ENCODE measurements around the gene AKAP8L. TPM values are rescaled to one million over a fixed set of nuclear protein-coding genes. Genes with fewer than 3 reads are reported as not detected.
A peak's percentile ranks its signal among the peaks of the same experiment; 100 is the strongest.
"Not testable (repeated sequence)": the region's sequence is repeated elsewhere in the genome, so short reads cannot be mapped to it uniquely, and the experiment has no call there.

The AKAP8L gene
- total and polyA plus RNA-seq, 12 donors = 45.2 to 140 (median 63.1) TPM

DNA sequence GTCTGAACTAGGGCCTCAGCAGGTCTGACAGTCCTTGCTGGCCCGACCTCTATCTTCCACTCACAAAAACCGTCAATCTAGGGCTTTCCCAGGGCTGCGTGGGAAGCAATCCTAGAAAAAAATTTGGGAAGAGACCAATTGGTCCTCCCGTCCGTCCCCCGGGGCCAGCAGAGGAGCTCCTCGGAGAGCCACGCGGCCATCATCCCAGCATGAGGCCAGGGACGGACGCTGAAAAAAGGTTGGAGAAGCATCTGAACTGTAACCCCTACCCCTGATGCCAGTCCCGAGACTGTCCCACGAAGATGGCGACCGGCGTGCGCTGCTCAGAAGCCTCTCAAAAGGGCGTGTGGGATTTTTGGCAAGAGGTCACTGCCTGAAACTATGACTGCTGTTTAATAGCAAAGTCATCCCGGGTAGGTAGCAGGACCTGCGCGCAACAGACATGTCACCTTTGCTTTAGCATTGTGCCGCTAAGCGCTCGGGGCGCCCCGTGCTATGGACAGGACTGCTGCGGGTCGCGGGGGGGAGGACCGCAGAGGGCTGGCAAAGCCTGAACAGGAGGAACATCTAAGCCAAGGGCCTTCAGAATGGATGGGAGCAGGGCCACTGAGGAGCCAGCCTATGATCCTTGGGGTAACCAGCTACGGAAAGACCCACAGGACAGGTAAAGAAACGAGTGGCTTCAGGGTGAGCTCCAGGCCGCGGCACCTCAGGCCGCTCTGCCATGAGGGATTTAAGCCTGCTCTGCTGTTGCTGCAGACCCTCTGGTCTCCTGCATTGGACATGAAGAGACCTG, 49.8 kb downstream of the AKAP8L start:
- ATAC-seq (peak in 1 of 8 donors; percentile 34), DNase-seq (no peak)
- H3K36me3 ChIP-seq = peaks cover 11 to 100% (median 68%) of the 10 kb centered on the region in 9 donors
- no peak overlapping the region for H3K4me3 ChIP-seq
- no peaks in the 10 kb centered on the region for H3K9me3 ChIP-seq
- intact Hi-C loops (cut with DNase I) = loop anchor here in 2 of 10 donors (5.0 kb wide), 2 partner anchors 37 to 112 kb away; partner anchors contain the start of gene BRD4 (in 1 of the 2)
- H3K27me3 ChIP-seq = no peaks in the 10 kb centered on the region
- WGBS, 2 donors = 89 to 92% methylated on average over 35 of the region's 35 CpGs
- TF ChIP-seq, protein P1, sequence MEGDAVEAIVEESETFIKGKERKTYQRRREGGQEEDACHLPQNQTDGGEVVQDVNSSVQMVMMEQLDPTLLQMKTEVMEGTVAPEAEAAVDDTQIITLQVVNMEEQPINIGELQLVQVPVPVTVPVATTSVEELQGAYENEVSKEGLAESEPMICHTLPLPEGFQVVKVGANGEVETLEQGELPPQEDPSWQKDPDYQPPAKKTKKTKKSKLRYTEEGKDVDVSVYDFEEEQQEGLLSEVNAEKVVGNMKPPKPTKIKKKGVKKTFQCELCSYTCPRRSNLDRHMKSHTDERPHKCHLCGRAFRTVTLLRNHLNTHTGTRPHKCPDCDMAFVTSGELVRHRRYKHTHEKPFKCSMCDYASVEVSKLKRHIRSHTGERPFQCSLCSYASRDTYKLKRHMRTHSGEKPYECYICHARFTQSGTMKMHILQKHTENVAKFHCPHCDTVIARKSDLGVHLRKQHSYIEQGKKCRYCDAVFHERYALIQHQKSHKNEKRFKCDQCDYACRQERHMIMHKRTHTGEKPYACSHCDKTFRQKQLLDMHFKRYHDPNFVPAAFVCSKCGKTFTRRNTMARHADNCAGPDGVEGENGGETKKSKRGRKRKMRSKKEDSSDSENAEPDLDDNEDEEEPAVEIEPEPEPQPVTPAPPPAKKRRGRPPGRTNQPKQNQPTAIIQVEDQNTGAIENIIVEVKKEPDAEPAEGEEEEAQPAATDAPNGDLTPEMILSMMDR (IDR thresholded peaks at IDR 0.05) = peak in 1 of 9 donors; percentile 16
- H3K27ac ChIP-seq = peak overlapping the region in 5 of 10 donors; percentile 34 to 81 (median 63)
- peaks cover 5 to 52% (median 31%) of the 10 kb centered on the region in 9 donors for H3K4me1 ChIP-seq

DNA sequence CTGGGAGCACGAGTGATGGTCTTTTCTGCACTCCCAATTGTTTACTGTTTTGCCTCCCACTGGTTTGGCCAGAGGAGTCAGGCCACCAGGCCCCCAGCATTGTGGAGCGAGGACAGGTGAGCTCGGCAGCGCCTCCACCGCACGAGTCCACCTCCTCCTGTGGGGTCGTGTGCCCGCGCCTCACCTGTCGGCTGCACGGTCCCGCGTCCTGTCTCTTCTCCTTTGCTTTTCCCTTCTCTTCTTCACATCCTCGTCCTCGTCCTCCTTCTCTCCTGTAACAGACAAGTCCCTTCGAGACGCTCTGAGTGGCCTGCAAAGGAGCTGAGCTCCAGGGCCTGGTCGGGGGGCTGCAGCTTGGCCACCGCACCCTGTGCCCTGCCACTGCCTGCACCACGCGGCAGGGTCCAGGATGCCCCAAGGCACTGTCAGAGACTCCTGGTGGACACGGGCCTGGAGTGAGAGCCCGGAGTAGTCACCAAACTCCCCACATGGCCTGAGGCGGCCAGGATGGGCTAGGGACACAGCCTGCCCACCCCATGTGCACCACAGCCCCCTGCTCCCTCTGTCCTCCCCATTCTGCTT, 50.6 kb downstream of the AKAP8L start:
- no peak for DNase-seq
- H3K27ac ChIP-seq = peak overlapping the region in 9 of 10 donors; percentile 7 to 81 (median 63)
- peak in 2 of 8 donors; percentile 4 to 31 for ATAC-seq
- no peak overlapping the region for H3K4me3 ChIP-seq
- 95 to 97% methylated on average over 24 of the region's 24 CpGs for WGBS, 2 donors
- peaks cover 11 to 92% (median 67%) of the 10 kb centered on the region in 9 donors for H3K36me3 ChIP-seq
- H3K27me3 ChIP-seq = no peaks in the 10 kb centered on the region
- TF ChIP-seq, protein P1 (IDR thresholded peaks at IDR 0.05) = no peak
- no peaks in the 10 kb centered on the region for H3K9me3 ChIP-seq
- peaks cover 0 to 46% (median 23%) of the 10 kb centered on the region in 9 donors for H3K4me1 ChIP-seq
- intact Hi-C loops (cut with DNase I) = loop anchor here in 2 of 10 donors (5.0 kb wide), 2 partner anchors 36 to 111 kb away; partner anchors contain the start of gene BRD4 (in 1 of the 2)

DNA sequence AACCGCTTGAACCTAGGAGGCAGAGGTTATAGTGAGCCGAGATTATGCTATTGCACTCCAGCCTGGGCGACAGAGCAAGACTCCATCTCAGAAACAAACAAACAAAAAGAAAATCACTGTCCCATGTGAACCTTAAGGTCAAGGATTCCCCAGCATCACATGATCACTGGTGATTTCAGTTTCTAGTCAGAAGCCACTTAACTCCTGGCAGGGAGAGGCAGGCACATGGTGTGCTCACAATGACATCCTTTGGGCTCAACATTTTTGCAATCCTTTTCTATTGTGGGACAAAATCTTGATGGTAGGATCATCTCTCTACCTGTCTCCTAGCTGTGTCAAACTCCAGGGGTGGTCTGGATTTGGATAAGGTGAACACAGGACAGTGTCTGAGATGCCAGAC, 51.3 kb downstream of the AKAP8L start:
- TF ChIP-seq, protein P1 (IDR thresholded peaks at IDR 0.05) = no peak
- ATAC-seq (peak; percentile 22 to 83 (median 74)), DNase-seq (peak in 1 of 2 donors; percentile 41)
- Histone ChIP-seq H3K9me3 (no peaks in the 10 kb centered on the region), H3K4me3 (no peak overlapping the region), H3K4me1 (peaks cover 0 to 43% (median 18%) of the 10 kb centered on the region in 9 donors), H3K27me3 (no peaks in the 10 kb centered on the region), H3K36me3 (peaks cover 11 to 85% (median 60%) of the 10 kb centered on the region in 9 donors), H3K27ac (peak overlapping the region in 9 of 10 donors; percentile 34 to 81 (median 63))
- intact Hi-C loops (cut with DNase I) = loop anchor here in 2 of 10 donors (5.0 kb wide), 2 partner anchors 35 to 110 kb away; partner anchors contain the start of gene BRD4 (in 1 of the 2)
- WGBS, 2 donors = 65 to 69% methylated on average over 3 of the region's 3 CpGs

DNA sequence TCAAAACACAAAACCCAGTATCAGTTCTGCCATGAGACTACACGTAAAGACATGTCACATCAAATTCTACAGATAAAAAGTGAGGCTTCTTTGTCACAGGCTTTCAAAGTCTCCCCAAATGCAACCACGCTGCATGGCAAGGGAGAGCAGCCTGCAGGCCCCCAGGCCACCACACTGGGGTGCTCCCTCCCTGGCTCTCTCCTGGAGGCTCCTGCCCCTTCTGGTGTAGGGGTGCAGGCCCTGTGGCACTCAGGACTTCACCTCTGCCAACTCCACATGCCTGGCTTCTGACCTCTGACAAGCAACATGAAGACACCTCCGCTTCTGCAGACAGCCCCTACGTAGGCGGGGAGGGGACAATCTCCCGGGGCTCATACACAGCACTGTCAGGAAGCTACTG, 53.5 kb downstream of the AKAP8L start:
- DNase-seq (no peak), ATAC-seq (no peak)
- no peaks in the 10 kb centered on the region for H3K9me3 ChIP-seq
- no peaks in the 10 kb centered on the region for H3K27me3 ChIP-seq
- no peak overlapping the region for H3K27ac ChIP-seq
- no peak overlapping the region for H3K4me3 ChIP-seq
- TF ChIP-seq, protein P1 (IDR thresholded peaks at IDR 0.05) = no peak
- H3K36me3 ChIP-seq = peaks cover 0 to 83% (median 56%) of the 10 kb centered on the region in 9 donors
- 93 to 96% methylated on average over 6 of the region's 6 CpGs for WGBS, 2 donors
- intact Hi-C loops (cut with DNase I) = loop anchor here in 3 of 10 donors (1.0 to 5.0 kb wide), 3 partner anchors 9 to 108 kb away; partner anchors contain the start of gene BRD4 (in 1 of the 3)
- H3K4me1 ChIP-seq = peaks cover 0 to 29% (median 17%) of the 10 kb centered on the region in 9 donors

DNA sequence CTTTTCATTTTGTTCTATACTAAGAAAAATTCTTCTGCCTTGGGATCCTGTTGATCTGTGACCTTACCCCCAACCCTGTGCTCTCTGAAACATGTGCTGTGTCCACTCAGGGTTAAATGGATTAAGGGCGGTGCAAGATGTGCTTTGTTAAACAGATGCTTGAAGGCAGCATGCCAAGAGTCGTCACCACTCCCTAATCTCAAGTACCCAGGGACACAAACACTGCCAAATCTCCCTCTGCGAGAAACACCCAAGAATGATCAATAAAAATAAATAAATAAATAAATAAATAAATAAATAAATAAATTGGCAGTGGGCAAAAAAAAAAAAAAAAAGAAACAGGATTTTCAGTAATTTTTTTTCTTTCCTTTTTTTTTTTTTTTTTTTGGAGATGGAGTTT, 55.0 kb downstream of the AKAP8L start:
- Histone ChIP-seq H3K36me3 (peaks cover 0 to 83% (median 56%) of the 10 kb centered on the region in 9 donors), H3K4me1 (peaks cover 0 to 29% (median 17%) of the 10 kb centered on the region in 9 donors)
- DNase-seq; H3K27me3 ChIP-seq; H3K4me3 ChIP-seq; intact Hi-C loops (cut with DNase I); H3K27ac ChIP-seq; H3K9me3 ChIP-seq; ATAC-seq: not testable (repeated sequence)
- 33 to 44% methylated on average over 3 of the region's 3 CpGs for WGBS, 2 donors

DNA sequence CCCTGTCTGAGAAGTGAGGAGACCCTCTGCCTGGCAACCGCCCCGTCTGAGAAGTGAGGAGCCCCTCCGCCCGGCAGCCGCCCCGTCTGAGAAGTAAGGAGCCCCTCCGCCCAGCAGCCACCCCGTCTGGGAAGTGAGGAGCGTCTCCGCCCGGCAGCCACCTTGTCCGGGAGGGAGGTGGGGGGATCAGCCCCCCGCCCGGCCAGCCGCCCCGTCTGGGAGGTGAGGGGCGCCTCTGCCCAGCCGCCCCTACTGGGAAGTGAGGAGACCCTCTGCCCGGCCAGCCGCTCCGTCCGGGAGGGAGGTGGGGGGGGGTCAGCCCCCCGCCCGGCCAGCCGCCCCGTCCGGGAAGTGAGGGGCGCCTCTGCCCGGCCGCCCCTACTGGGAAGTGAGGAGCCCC, 55.7 kb downstream of the AKAP8L start:
- DNase-seq; H3K9me3 ChIP-seq; ATAC-seq; H3K4me3 ChIP-seq; H3K27ac ChIP-seq; intact Hi-C loops (cut with DNase I); H3K27me3 ChIP-seq: not testable (repeated sequence)
- Histone ChIP-seq H3K4me1 (peaks cover 0 to 21% (median 12%) of the 10 kb centered on the region in 9 donors), H3K36me3 (peaks cover 0 to 83% (median 56%) of the 10 kb centered on the region in 9 donors)
- 90 to 98% methylated on average over 15 to 29 of the region's 30 CpGs for WGBS, 2 donors

Data from heart right ventricle (tissue), 16 donors.